Spleen (tissue), 11 donors: Measurements from ENCODE around the gene COL9A3. TPM values are rescaled to one million over a fixed set of nuclear protein-coding genes. Genes with fewer than 3 reads are reported as not detected.

Source experiments
- DNase-seq: peaks from one replicate; pipeline ENCODE4 v3.0.0-alpha.2; 2020
- H3K27ac ChIP-seq, 8 donors: fragments of 200-600 bp; sonication (generic) in 7 of 8; 1 replicate in 4 of 8; 2 replicates in 4 of 8; pipeline versions ENCODE4 v1.5.0 to v1.8.0; 2016 to 2021; ENCODE audit warnings: inconsistent platforms in 4 of 8, mild to moderate bottlenecking in 4 of 8, moderate library complexity in 1 of 8
- H3K27me3 ChIP-seq, 7 donors: fragments of 200-600 bp; sonication (generic) in 6 of 7; replicated peaks in 1 of 7; 1 replicate in 4 of 7; 2 replicates in 3 of 7; pipeline versions ENCODE4 v1.5.0 to v1.8.0; 2016 to 2021; ENCODE audit warnings: inconsistent platforms in 3 of 7, mild to moderate bottlenecking in 1 of 7
- H3K36me3 ChIP-seq, 6 donors: fragments of 200-600 bp; sonication (generic) in 5 of 6; 1 replicate in 4 of 6; 2 replicates in 2 of 6; pipeline versions ENCODE4 v1.5.0 to v1.8.0; 2016 to 2021; ENCODE audit warnings: inconsistent platforms in 2 of 6
- H3K4me1 ChIP-seq, 6 donors: fragments of 200-600 bp; sonication (generic) in 5 of 6; 1 replicate in 3 of 6; 2 replicates in 3 of 6; pipeline versions ENCODE4 v1.5.0 to v1.8.0; 2016 to 2021; ENCODE audit warnings: inconsistent platforms in 3 of 6
- H3K4me3 ChIP-seq, 8 donors: fragments of 200-600 bp; sonication (generic) in 7 of 8; 1 replicate in 4 of 8; 2 replicates in 4 of 8; pipeline versions ENCODE4 v1.5.0 to v1.8.0; 2016 to 2021; ENCODE audit warnings: inconsistent platforms in 4 of 8, mild to moderate bottlenecking in 4 of 8, moderate library complexity in 2 of 8
- H3K9me3 ChIP-seq, 8 donors: fragments of 200-600 bp; sonication (generic) in 7 of 8; 1 replicate in 4 of 8; 2 replicates in 4 of 8; pipeline versions ENCODE4 v1.5.0 to v1.8.0; 2016 to 2021; ENCODE audit warnings: inconsistent platforms in 4 of 8
- POLR2A ChIP-seq, 3 donors: fragments of 450-650 bp; IDR thresholded peaks; one replicate each; pipeline ENCODE4 v1.5.1; 2017; ENCODE audit warnings: antibody characterized with exemption in 3 of 3, mild to moderate bottlenecking in 1 of 3
- POLR2AphosphoS5 ChIP-seq, 3 donors: sonication (generic); formaldehyde crosslinking; IDR thresholded peaks; one replicate each; pipeline ENCODE4 v1.5.1; 2017; ENCODE audit warnings: antibody characterized with exemption in 3 of 3
- WGBS, 5 donors: extraction: QIAGEN DNeasy Blood & Tissue Kit in 3 of 5; methylation state at CpG; one replicate each; pipeline versions ENCODE4 v1.1.5 to v1.1.7; 2013 to 2018; 5-methylcytosine and 5-hydroxymethylcytosine counted together
- intact Hi-C: fragments of 100-400 bp; cut with DNase I; formaldehyde crosslinking; loops from one replicate; pipeline ENCODE4 v1.15.0; 2023; ENCODE audit warnings: low total_unique reads
- polyA plus RNA-seq, 3 donors: library from polyadenylated mRNA; stranded (reverse); fragments of 200-250 nt; gene quantifications; one replicate each; pipeline ENCODE4 v1.2.1, GENCODE V29; 2013
- small RNA-seq, 4 donors: library from RNA; depleted of rRNA; stranded (forward); fragments of <200 nt; gene quantifications; one replicate each; pipeline ENCODE3, GENCODE V24; 2016
- total RNA-seq, 7 donors: library from RNA; depleted of rRNA in 3 of 7; stranded (reverse); fragments of >200 nt in 3 of 7; fragmentation: NEBNext Ultra II Directional in 4 of 7; extraction: Animal tissue kit (Norgen Biotek cat#: 25700) in 4 of 7; gene quantifications; one replicate each; pipeline versions ENCODE4 v1.1.0 to v1.2.1, GENCODE V29; 2016 to 2021
- TF ChIP-seq, protein P1 (sequence below), 11 experiments: fragments of 200-600 bp in 7 of 11; fragments of 450-650 bp in 4 of 11; sonication (generic) in 4 of 11; IDR thresholded peaks in 8 of 11; conservative IDR thresholded peaks in 3 of 11; 1 replicate in 7 of 11; 2 replicates in 4 of 11; pipeline versions ENCODE4 v1.4.0 to v1.8.0; 2016 to 2021; ENCODE audit warnings: antibody characterized with exemption in 11 of 11, inconsistent platforms in 4 of 11, mild to moderate bottlenecking in 1 of 11
- donor health status: healthy with polysubstance abuse.
- donor health status: DM: no; HTN: no; CAD: no; lungs with moderate emphysema.
- donor health status: DM: no; HTN: no; CAD: no.
- donor health status: Bipolar disorder and iron deficiency.
- donor health status: healthy.
- donor health status: DM: no; HTN: no; CAD: no.
- donor health status: DM: yes; HTN: yes; CAD: no.

The COL9A3 gene
- total and polyA plus RNA-seq, 10 donors: 1.2 to 16.7 (median 11.1) TPM

DNA sequence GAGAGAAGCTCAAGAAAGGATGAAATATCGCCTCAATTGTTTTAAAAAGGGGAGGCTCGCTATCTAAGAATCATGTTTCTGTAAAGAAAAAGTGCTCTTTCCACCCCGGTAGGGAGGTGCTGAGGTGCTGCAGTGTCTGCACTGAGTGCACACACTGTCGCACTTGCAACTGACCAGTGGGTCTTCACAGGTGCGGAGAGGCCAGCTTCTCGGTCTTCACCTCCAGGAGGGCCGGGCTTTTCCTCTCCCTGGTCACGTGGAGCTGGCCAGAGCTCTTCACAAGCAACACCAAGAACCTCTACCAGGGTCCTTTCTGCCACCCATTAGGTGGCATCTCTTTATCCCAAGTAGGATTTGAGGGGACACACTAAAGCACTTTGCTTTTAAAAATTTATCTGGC is 72.6 kb downstream of the COL9A3 start:
- H3K27ac ChIP-seq: no peak overlapping the region
- no peak for DNase-seq

DNA sequence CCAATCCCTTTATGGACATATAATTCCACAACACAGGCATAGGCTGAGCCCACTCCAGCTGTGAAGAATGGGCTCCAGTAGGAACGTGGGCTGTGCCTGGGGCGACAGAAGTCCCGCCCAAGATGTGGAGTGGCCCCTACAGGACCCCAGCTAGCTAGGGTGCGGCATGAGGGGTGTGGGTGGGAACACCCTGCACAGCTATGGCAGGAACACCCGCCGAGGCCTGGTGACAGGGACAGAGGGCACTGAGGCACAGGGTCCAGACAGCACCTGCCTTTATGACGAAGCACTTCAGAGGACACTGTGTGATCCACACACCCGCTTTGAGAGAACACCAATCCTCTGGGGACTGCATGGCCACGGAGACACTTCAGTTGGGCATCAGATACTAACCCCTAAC is 73.0 kb downstream of the COL9A3 start:
- TF ChIP-seq POLR2A (IDR thresholded peaks at IDR 0.05): no peak
- TF ChIP-seq POLR2AphosphoS5 (IDR thresholded peaks at IDR 0.05): peak in 2 of 3 donors; percentile 11 to 50
- TF ChIP-seq, protein P1, sequence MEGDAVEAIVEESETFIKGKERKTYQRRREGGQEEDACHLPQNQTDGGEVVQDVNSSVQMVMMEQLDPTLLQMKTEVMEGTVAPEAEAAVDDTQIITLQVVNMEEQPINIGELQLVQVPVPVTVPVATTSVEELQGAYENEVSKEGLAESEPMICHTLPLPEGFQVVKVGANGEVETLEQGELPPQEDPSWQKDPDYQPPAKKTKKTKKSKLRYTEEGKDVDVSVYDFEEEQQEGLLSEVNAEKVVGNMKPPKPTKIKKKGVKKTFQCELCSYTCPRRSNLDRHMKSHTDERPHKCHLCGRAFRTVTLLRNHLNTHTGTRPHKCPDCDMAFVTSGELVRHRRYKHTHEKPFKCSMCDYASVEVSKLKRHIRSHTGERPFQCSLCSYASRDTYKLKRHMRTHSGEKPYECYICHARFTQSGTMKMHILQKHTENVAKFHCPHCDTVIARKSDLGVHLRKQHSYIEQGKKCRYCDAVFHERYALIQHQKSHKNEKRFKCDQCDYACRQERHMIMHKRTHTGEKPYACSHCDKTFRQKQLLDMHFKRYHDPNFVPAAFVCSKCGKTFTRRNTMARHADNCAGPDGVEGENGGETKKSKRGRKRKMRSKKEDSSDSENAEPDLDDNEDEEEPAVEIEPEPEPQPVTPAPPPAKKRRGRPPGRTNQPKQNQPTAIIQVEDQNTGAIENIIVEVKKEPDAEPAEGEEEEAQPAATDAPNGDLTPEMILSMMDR (IDR thresholded peaks at IDR 0.05 in 8 of 11, conservative IDR thresholded peaks at IDR 0.05 in 3 of 11): no peak
- Histone ChIP-seq H3K4me1 (peaks cover 0 to 17% (median 0%) of the 10 kb centered on the region in 6 donors), H3K27ac (no peak overlapping the region), H3K27me3 (no peaks in the 10 kb centered on the region), H3K4me3 (no peak overlapping the region), H3K9me3 (no peaks in the 10 kb centered on the region), H3K36me3 (peaks cover 13 to 98% (median 93%) of the 10 kb centered on the region in 6 donors)
- no peak for DNase-seq
- WGBS, 5 donors: 91 to 97% (median 94%) methylated on average over 8 to 9 of the region's 9 CpGs
- intact Hi-C loops: loop anchor here (10.0 kb wide), 1 partner anchor 115 kb away; the partner anchor contains the start of gene BHLHE23

More for the DNA sequence above, 72.6 kb downstream of the COL9A3 start:
- 93 to 98% (median 97%) methylated on average over 8 of the region's 8 CpGs for WGBS, 5 donors
- intact Hi-C loops: no loop called here
- no peaks in the 10 kb centered on the region for H3K27me3 ChIP-seq
- TF ChIP-seq POLR2AphosphoS5 (IDR thresholded peaks at IDR 0.05) (no peak), POLR2A (IDR thresholded peaks at IDR 0.05) (no peak)
- TF ChIP-seq, protein P1 (IDR thresholded peaks at IDR 0.05 in 8 of 11, conservative IDR thresholded peaks at IDR 0.05 in 3 of 11): no peak
- no peaks in the 10 kb centered on the region for H3K9me3 ChIP-seq
- H3K36me3 ChIP-seq: peaks cover 13 to 94% (median 88%) of the 10 kb centered on the region in 6 donors
- peaks cover 0 to 17% (median 0%) of the 10 kb centered on the region in 6 donors for H3K4me1 ChIP-seq
- H3K4me3 ChIP-seq: no peak overlapping the region

GRCh38 chr20:62890444-62890843 is 73.6 kb downstream of the COL9A3 start:
- no peak overlapping the region for H3K27ac ChIP-seq
- H3K4me3 ChIP-seq: no peak overlapping the region
- H3K4me1 ChIP-seq: peaks cover 0 to 17% (median 0%) of the 10 kb centered on the region in 6 donors
- no peak for TF ChIP-seq POLR2A (IDR thresholded peaks at IDR 0.05)
- TF ChIP-seq, protein P1 (IDR thresholded peaks at IDR 0.05 in 8 of 11, conservative IDR thresholded peaks at IDR 0.05 in 3 of 11): no peak
- no peak for TF ChIP-seq POLR2AphosphoS5 (IDR thresholded peaks at IDR 0.05)
- 87 to 96% (median 92%) methylated on average over 7 of the region's 7 CpGs for WGBS, 5 donors
- DNase-seq: no peak
- peaks cover 13 to 100% (median 97%) of the 10 kb centered on the region in 6 donors for H3K36me3 ChIP-seq
- intact Hi-C loops: loop anchor here (10.0 kb wide), 1 partner anchor 114 kb away; the partner anchor contains the start of gene BHLHE23
- H3K9me3 ChIP-seq: no peaks in the 10 kb centered on the region
- no peaks in the 10 kb centered on the region for H3K27me3 ChIP-seq

Small RNA genes within 50 kb of the gene (small RNA-seq; reads per million reads assigned to genes)
- gene DPH3P1: 0 reads per million in 4 donors

Other genes starting within 250 kb of the COL9A3 start
- gene SLCO4A1, start 174.5 kb upstream of the COL9A3 start, total RNA-seq: 10 to 100 TPM in 2 of 7 donors, 1 to 10 TPM in 5; 2.9 to 16.3 (median 7.1) TPM
- gene SLCO4A1, start 174.5 kb upstream of the COL9A3 start, polyA plus RNA-seq: 1 to 10 TPM; 4.7 to 7.7 (median 5.9) TPM
- gene NTSR1, start 108.2 kb upstream of the COL9A3 start, total RNA-seq: 1 to 10 TPM in 3 of 7 donors, under 1 TPM in 4; 0.51 to 5.7 (median 0.92) TPM
- under 1 TPM; 0.14 to 0.30 (median 0.26) TPM for gene NTSR1, start 108.2 kb upstream of the COL9A3 start, polyA plus RNA-seq
- 10 to 100 TPM in 4 of 7 donors, 1 to 10 TPM in 3; 8.5 to 15.7 (median 12.0) TPM for gene MRGBP, start 20.6 kb upstream of the COL9A3 start, total RNA-seq
- gene MRGBP, start 20.6 kb upstream of the COL9A3 start, polyA plus RNA-seq: 10 to 100 TPM; 10.6 to 13.1 (median 12.6) TPM
- gene OGFR, start 12.2 kb upstream of the COL9A3 start, total RNA-seq: 10 to 100 TPM; 69.8 to 91.0 (median 78.2) TPM
- 100 to 1,000 TPM in 1 of 3 donors, 10 to 100 TPM in 2; 46.0 to 127 (median 66.9) TPM for gene OGFR, start 12.2 kb upstream of the COL9A3 start, polyA plus RNA-seq
- 1 to 10 TPM; 4.1 to 8.8 (median 6.8) TPM for gene TCFL5, start 44.8 kb downstream of the COL9A3 start, total RNA-seq
- gene TCFL5, start 44.8 kb downstream of the COL9A3 start, polyA plus RNA-seq: 1 to 10 TPM; 4.5 to 6.3 (median 5.3) TPM
- 10 to 100 TPM; 61.2 to 79.6 (median 76.0) TPM for gene DIDO1, start 109.5 kb downstream of the COL9A3 start, total RNA-seq
- gene DIDO1, start 109.5 kb downstream of the COL9A3 start, polyA plus RNA-seq: 10 to 100 TPM; 17.4 to 23.2 (median 17.8) TPM
- gene GID8, start 121.1 kb downstream of the COL9A3 start, total RNA-seq: 10 to 100 TPM; 26.5 to 33.3 (median 29.6) TPM
- 10 to 100 TPM in 2 of 3 donors, 1 to 10 TPM in 1; 9.7 to 12.9 (median 12.0) TPM for gene GID8, start 121.1 kb downstream of the COL9A3 start, polyA plus RNA-seq
- 10 to 100 TPM; 18.8 to 41.9 (median 31.4) TPM for gene SLC17A9, start 135.7 kb downstream of the COL9A3 start, total RNA-seq
- gene SLC17A9, start 135.7 kb downstream of the COL9A3 start, polyA plus RNA-seq: 10 to 100 TPM; 34.4 to 95.3 (median 41.5) TPM
- not detected for gene BHLHE23, start 189.9 kb downstream of the COL9A3 start, total RNA-seq
- gene BHLHE23, start 189.9 kb downstream of the COL9A3 start, polyA plus RNA-seq: not detected